ENCODE measurements around the gene ARMC2.

DNA sequence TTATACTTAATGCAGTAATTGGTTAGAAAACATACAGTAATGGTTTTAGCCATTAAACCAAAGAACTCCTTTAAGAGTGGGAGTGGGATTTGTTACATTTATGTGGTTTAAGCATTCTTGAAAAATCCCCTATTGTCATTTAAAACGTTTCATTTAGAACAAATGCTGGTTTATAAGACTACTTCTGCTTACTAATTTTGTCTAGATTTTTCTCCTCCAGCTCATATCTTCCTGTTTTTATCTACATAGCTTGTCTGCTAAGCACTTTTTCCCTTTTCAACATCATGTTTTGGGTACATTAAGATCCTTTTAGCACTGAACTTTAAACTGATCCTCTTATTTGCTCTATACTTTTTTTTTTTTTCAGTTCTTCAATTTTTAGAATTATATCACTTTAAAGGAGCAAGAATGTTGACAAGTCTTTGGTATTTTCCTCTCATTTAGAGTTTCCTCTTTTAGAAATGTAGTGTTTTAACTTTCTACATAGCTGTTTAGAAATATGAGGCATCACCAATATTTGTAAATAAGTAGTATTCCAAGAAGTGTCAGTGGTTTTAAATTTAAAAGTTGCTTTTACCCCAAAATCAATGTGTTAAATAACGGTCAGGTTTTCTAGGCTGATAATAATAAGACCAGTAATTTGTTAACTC is 165.6 kb downstream of the ARMC2 start:
- TF ChIP-seq, protein P1, sequence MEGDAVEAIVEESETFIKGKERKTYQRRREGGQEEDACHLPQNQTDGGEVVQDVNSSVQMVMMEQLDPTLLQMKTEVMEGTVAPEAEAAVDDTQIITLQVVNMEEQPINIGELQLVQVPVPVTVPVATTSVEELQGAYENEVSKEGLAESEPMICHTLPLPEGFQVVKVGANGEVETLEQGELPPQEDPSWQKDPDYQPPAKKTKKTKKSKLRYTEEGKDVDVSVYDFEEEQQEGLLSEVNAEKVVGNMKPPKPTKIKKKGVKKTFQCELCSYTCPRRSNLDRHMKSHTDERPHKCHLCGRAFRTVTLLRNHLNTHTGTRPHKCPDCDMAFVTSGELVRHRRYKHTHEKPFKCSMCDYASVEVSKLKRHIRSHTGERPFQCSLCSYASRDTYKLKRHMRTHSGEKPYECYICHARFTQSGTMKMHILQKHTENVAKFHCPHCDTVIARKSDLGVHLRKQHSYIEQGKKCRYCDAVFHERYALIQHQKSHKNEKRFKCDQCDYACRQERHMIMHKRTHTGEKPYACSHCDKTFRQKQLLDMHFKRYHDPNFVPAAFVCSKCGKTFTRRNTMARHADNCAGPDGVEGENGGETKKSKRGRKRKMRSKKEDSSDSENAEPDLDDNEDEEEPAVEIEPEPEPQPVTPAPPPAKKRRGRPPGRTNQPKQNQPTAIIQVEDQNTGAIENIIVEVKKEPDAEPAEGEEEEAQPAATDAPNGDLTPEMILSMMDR (IDR thresholded peaks at IDR 0.05): no peak
- no peak for TF ChIP-seq POLR2A (IDR thresholded peaks at IDR 0.05)
